Measurements from ENCODE around the gene VRK1. TPM values are rescaled to one million over a fixed set of nuclear protein-coding genes. Genes with fewer than 3 reads are reported as not detected.

VRK1 gene
- total and polyA plus RNA-seq, 4 experiments from 2014 or later = 33.4 to 55.6 (median 40.6) TPM

DNA sequence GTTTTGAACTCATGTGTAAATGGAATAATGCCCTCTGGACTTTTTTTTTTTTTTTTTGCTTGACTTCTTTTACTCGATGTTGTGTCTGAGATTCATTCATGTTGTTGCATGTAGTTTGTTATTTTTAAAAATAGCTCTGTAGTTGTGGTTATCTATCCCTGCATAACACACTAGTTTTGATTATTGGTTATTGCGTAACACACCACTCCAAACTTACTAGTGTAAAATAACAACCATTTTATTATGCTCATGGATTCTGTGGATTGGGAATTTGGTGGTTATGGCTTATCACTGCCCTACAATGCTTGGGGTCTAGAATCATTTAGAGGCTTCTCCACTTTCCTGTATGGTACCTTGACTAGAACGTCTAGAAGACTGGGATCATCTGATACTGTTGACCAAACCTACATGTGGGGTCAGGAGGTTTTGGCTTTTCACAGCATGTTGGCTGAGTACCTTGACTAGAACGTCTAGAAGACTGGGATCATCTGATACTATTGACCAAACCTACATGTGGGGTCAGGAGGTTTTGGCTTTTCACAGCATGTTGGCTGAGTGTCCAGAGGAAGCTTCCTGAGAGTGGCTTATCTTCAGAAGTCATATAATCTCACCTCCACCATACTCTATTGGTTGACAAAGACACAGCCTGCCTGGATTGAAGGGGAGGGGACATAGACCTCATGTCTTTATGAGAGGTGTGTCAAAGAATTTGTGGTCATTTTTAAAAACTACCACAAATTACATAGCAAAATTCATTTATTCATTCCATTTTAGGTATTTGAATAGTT is 11.6 kb downstream of the VRK1 start:
- Histone ChIP-seq H3K4me3 (ENCODE audit: low read length in 2 of 2) (no peak overlapping the region), H3K27ac (ENCODE audit: low read depth, low read length) (no peak overlapping the region), H3K36me3 (ENCODE audit: insufficient read depth, low read length) (no peaks in the 10 kb centered on the region), H3K9me3 (ENCODE audit: control insufficient read depth in 1 of 2, low read length in 2 of 2) (no peaks in the 10 kb centered on the region), H3K27me3 (ENCODE audit: insufficient read depth, low read length) (no peaks in the 10 kb centered on the region), H3K4me1 (ENCODE audit: insufficient read depth, low read length) (peaks cover 21% of the 10 kb centered on the region)
- intact Hi-C loops (cut with micrococcal nuclease) = no loop called here
- ChIA-PET POLR2A (ENCODE audit: partially characterized antibody) (no interaction called here), CTCF (ENCODE audit: partially characterized antibody) (no interaction called here)
- Mint-ChIP-seq H3K36me3 (peaks cover 6 to 7% of the 10 kb centered on the region in 2 donors), H3K9me3 (peaks cover 0 to 2% (median 0%) of the 10 kb centered on the region in 8 donors), H3K4me1 (peaks cover 33 to 74% (median 50%) of the 10 kb centered on the region in 4 donors), H3K27ac (no peak overlapping the region), H3K4me3 (no peak overlapping the region), H3K27me3 (no peaks in the 10 kb centered on the region)
- DNase-seq = no peak

DNA sequence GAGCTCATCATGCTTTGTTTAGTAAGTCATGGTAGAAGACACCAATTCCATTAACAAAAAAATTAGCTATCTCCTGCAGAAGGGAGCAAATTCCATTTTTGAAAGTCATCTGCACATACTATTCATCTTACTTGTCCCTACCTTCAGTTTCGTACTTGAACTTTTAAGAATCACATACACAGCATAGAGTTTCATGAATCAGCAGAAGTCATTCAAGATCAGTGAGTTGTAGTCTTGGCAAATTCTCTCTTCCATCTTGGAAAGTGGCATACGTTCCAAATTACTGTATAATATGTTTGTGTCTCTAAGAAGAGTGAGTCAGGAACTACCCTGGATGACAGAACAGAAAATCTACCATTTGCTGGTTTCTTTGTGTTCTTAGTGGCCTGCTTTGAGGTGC is 14.1 kb downstream of the VRK1 start:
- Histone ChIP-seq H3K36me3 (ENCODE audit: insufficient read depth, low read length) (no peaks in the 10 kb centered on the region), H3K27me3 (ENCODE audit: insufficient read depth, low read length) (no peaks in the 10 kb centered on the region), H3K9me3 (ENCODE audit: control insufficient read depth in 1 of 2, low read length in 2 of 2) (no peaks in the 10 kb centered on the region), H3K4me3 (ENCODE audit: low read length in 2 of 2) (no peak overlapping the region), H3K27ac (ENCODE audit: low read depth, low read length) (no peak overlapping the region), H3K4me1 (ENCODE audit: insufficient read depth, low read length) (peaks cover 22% of the 10 kb centered on the region)
- Mint-ChIP-seq H3K27me3 (no peaks in the 10 kb centered on the region), H3K27ac (no peak overlapping the region), H3K36me3 (peaks cover 6 to 7% of the 10 kb centered on the region in 2 donors), H3K4me3 (no peak overlapping the region), H3K9me3 (peaks cover 0 to 2% (median 0%) of the 10 kb centered on the region in 8 donors), H3K4me1 (peaks cover 29 to 60% (median 40%) of the 10 kb centered on the region in 4 donors)
- POLR2A ChIA-PET (ENCODE audit: partially characterized antibody) = no interaction called here
- CTCF ChIA-PET (ENCODE audit: partially characterized antibody) = no interaction called here
- no peak for DNase-seq
- intact Hi-C loops (cut with micrococcal nuclease) = no loop called here

DNA sequence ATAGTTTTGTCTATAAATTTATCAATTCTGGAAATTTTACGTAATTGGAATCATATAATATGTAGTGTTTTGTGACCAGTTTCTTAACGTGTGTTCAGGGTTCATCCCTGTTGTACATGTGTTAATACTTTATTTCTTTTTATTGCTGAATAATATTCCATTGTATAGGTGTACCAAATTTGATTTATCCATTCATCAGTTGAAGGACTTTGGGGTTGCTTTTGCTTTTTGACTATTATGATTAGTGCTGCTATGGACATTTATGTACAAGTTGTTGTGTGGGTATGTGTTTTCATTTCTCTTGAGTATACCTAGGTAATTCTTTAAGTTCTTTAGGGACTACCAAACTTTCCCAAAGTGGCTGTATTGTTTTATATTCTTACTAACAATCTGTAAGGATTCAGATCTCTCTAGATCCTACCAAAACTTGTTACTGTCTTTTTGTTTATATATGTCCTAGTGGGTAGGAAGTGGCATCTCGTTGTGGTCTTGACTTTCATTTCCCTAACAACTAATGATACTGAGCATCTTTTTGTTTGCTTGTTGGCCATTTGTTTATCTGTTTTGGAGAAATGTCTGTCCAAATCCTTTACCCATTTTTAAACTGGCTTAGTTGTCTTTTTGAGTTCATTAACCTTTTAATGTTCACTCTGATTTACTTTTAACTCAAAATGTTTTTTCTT is 14.9 kb downstream of the VRK1 start:
- Histone ChIP-seq H3K4me3 (ENCODE audit: low read length in 2 of 2) (no peak overlapping the region), H3K36me3 (ENCODE audit: insufficient read depth, low read length) (no peaks in the 10 kb centered on the region), H3K27me3 (ENCODE audit: insufficient read depth, low read length) (no peaks in the 10 kb centered on the region), H3K9me3 (ENCODE audit: control insufficient read depth in 1 of 2, low read length in 2 of 2) (no peaks in the 10 kb centered on the region), H3K4me1 (ENCODE audit: insufficient read depth, low read length) (peaks cover 23% of the 10 kb centered on the region), H3K27ac (ENCODE audit: low read depth, low read length) (no peak overlapping the region)
- Mint-ChIP-seq H3K4me1 (peaks cover 30 to 60% (median 42%) of the 10 kb centered on the region in 4 donors), H3K4me3 (peak overlapping the region in 4 of 8 donors; percentile 19 to 36 (median 21)), H3K27me3 (no peaks in the 10 kb centered on the region), H3K9me3 (peaks cover 0 to 2% (median 0%) of the 10 kb centered on the region in 8 donors), H3K27ac (peak overlapping the region in 4 of 7 donors; percentile 12 to 72 (median 66)), H3K36me3 (peaks cover 4 to 11% of the 10 kb centered on the region in 2 donors)
- ChIA-PET POLR2A (ENCODE audit: partially characterized antibody) (no interaction called here), CTCF (ENCODE audit: partially characterized antibody) (no interaction called here)
- peak in 2 of 5 donors; percentile 4 to 5 for DNase-seq
- intact Hi-C loops (cut with micrococcal nuclease) = no loop called here

DNA sequence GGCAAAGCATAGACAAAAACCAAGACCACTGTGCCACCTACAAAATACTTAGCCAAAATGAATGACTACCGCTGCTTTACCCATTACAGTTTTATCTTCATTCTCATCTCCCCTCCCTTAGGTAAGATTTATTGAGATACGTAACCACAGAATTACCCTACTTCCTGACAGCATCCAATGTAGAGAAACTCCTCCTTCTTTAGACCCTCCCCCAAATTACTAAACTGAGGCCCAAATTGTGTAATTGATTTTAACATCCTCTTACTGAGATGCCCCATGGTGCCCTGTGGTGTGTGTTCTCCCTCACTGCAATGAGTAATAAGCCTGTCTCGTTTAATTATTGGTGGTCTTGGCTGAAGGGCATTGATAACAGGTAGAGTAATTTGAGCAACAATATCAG is 19.1 kb downstream of the VRK1 start:
- Histone ChIP-seq H3K9me3 (ENCODE audit: control insufficient read depth in 1 of 2, low read length in 2 of 2) (no peaks in the 10 kb centered on the region), H3K36me3 (ENCODE audit: insufficient read depth, low read length) (no peaks in the 10 kb centered on the region), H3K4me1 (ENCODE audit: insufficient read depth, low read length) (peaks cover 23% of the 10 kb centered on the region), H3K27ac (ENCODE audit: low read depth, low read length) (no peak overlapping the region), H3K4me3 (ENCODE audit: low read length in 2 of 2) (no peak overlapping the region), H3K27me3 (ENCODE audit: insufficient read depth, low read length) (no peaks in the 10 kb centered on the region)
- intact Hi-C loops (cut with micrococcal nuclease) = no loop called here
- DNase-seq = no peak
- Mint-ChIP-seq H3K27ac (peak overlapping the region in 3 of 7 donors; percentile 26 to 55 (median 38)), H3K27me3 (no peaks in the 10 kb centered on the region), H3K9me3 (peaks cover 0 to under 1% (median 0%) of the 10 kb centered on the region in 8 donors), H3K4me3 (peak overlapping the region in 2 of 8 donors; percentile 1 to 37), H3K4me1 (peaks cover 26 to 40% (median 34%) of the 10 kb centered on the region in 4 donors), H3K36me3 (peaks cover 3 to 17% of the 10 kb centered on the region in 2 donors)
- CTCF ChIA-PET (ENCODE audit: partially characterized antibody) = no interaction called here
- POLR2A ChIA-PET (ENCODE audit: partially characterized antibody) = no interaction called here

DNA sequence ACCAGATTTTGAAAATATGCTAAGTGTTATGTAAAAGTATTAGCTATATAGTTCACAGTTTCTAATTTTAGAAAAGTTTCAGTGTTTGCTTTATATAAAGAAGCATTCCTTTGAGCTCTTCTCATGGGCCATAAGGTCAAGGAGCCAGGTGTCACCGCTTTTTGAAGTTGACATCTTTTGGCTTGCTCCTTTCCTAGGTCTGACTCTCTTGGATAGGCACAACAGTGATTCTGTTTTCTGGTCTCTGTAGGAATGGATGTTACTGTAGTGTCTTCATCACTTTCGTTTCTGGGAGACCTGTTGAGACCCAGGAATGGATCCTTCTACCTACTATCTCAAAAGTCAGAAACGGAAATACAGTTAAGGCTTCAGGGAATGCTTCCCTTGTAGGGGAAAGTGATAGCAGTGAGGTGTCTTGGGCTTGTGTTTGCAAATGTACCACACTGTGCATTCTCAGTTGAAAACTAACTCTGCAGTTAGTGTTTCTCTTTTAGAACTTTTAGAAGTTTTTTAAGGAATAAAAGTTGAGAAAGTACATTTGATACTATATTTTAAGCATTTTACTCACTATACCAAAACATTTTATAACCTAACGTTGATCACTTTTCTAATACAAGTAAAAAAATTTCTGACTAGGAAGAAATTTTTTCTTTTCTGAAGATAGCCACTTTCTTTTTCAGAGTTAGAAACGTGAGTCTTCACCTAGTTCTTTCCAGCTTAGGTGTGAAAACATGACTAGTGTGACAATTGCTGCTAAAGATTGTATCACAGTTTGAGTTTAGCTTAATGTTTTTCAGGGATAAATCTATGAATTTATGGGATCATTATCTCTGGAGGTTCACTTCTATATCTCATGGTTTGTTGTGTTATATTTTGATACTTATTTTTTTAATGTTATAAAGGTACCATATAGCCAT is 20.8 kb downstream of the VRK1 start:
- Mint-ChIP-seq H3K9me3 (peaks cover 0 to 2% (median 0%) of the 10 kb centered on the region in 8 donors), H3K27ac (no peak overlapping the region), H3K4me3 (peak overlapping the region in 1 of 8 donors; percentile 4), H3K27me3 (no peaks in the 10 kb centered on the region), H3K36me3 (peaks cover 4 to 17% of the 10 kb centered on the region in 2 donors), H3K4me1 (peaks cover 20 to 26% (median 23%) of the 10 kb centered on the region in 4 donors)
- H3K9me3 ChIP-seq (ENCODE audit: control insufficient read depth in 1 of 2, low read length in 2 of 2) = no peaks in the 10 kb centered on the region
- no peak for DNase-seq
- no peak overlapping the region for H3K4me3 ChIP-seq (ENCODE audit: low read length in 2 of 2)
- intact Hi-C loops (cut with micrococcal nuclease) = no loop called here
- POLR2A ChIA-PET (ENCODE audit: partially characterized antibody) = no interaction called here
- peaks cover 11% of the 10 kb centered on the region for H3K4me1 ChIP-seq (ENCODE audit: insufficient read depth, low read length)
- H3K27me3 ChIP-seq (ENCODE audit: insufficient read depth, low read length) = no peaks in the 10 kb centered on the region
- CTCF ChIA-PET (ENCODE audit: partially characterized antibody) = no interaction called here
- no peaks in the 10 kb centered on the region for H3K36me3 ChIP-seq (ENCODE audit: insufficient read depth, low read length)
- no peak overlapping the region for H3K27ac ChIP-seq (ENCODE audit: low read depth, low read length)

DNA sequence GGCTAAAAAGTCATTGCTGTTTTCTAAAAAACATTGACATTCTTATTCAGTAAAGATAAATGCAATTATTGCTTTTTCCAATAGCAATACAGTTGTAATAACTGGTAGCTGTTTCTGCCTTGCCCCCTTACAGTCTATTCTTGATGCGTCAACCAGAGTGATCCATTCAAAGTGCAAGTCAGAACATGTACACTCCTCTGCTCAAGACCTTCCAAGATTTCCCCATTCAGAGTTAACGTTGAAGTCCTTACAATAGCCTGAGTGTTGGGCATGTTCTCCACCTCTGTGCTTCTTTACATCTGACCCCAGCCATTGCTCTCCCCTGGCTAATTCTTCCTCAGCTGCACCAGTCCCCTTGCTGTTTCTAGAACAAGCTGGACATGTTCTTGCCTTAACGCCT is 24.3 kb downstream of the VRK1 start:
- Mint-ChIP-seq H3K4me3 (no peak overlapping the region), H3K36me3 (peaks cover 6 to 17% of the 10 kb centered on the region in 2 donors), H3K27me3 (no peaks in the 10 kb centered on the region), H3K9me3 (peaks cover 0 to 4% (median 0%) of the 10 kb centered on the region in 8 donors), H3K4me1 (peaks cover 21 to 28% (median 25%) of the 10 kb centered on the region in 4 donors), H3K27ac (no peak overlapping the region)
- Histone ChIP-seq H3K27me3 (ENCODE audit: insufficient read depth, low read length) (no peaks in the 10 kb centered on the region), H3K9me3 (ENCODE audit: control insufficient read depth in 1 of 2, low read length in 2 of 2) (no peaks in the 10 kb centered on the region), H3K4me1 (ENCODE audit: insufficient read depth, low read length) (no peaks in the 10 kb centered on the region), H3K36me3 (ENCODE audit: insufficient read depth, low read length) (no peaks in the 10 kb centered on the region), H3K4me3 (ENCODE audit: low read length in 2 of 2) (no peak overlapping the region), H3K27ac (ENCODE audit: low read depth, low read length) (no peak overlapping the region)
- no peak for DNase-seq
- intact Hi-C loops (cut with micrococcal nuclease) = no loop called here
- POLR2A ChIA-PET (ENCODE audit: partially characterized antibody) = interaction anchor here (0.9 kb wide), 1 partner anchor 8 kb away, joined by 3 read pairs; no protein-coding TSS in a partner anchor
- CTCF ChIA-PET (ENCODE audit: partially characterized antibody) = interaction anchor here (0.7 kb wide), 1 partner anchor 479 kb away, joined by 3 read pairs; no protein-coding TSS in a partner anchor
